ENCODE data around the gene ASB15. TPM values are rescaled to one million over a fixed set of nuclear protein-coding genes. Genes with fewer than 3 reads are reported as not detected.

The ASB15 gene
- total and polyA plus RNA-seq, 3 experiments from 2014 or later, result 0.03 TPM; not detected in 2

DNA sequence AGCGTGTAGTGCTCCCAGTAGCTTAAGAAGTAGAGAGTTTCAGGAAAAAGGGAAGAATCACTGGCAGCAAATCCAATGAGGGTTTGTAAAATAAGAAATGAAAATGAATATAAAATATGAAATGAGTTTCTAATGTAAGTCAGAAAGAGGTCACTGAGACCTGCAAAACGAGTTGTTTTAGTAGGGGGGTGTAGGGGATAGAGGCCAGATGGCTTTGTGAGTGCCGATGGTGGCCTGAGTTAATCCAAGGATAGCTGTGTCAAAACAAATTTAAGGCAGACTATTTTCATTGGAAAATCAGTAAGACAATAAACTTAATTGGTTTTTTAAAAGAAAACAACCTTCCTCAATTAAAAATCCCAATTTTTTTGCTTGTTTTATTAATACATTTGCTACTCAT is 745 bp upstream of the ASB15 start:
- Mint-ChIP-seq H3K9me3 (no peaks in the 10 kb centered on the region), H3K4me3 (no peak overlapping the region), H3K27me3 (peaks cover 8 to 35% of the 10 kb centered on the region in 2 donors), H3K36me3 (no peaks in the 10 kb centered on the region), H3K4me1 (no peaks in the 10 kb centered on the region), H3K27ac (no peak overlapping the region)
- no peaks in the 10 kb centered on the region for H3K4me1 ChIP-seq (ENCODE audit: insufficient read depth, low read length)
- ChIA-PET POLR2A (no interaction called here), CTCF (no interaction called here)
- no peaks in the 10 kb centered on the region for H3K36me3 ChIP-seq (ENCODE audit: insufficient read depth, low read length)
- no peaks in the 10 kb centered on the region for H3K27me3 ChIP-seq (ENCODE audit: insufficient read depth, low read length, poor library complexity, severe bottlenecking)
- no peak for DNase-seq
- H3K27ac ChIP-seq (ENCODE audit: low read depth, low read length), result no peak overlapping the region
- H3K9me3 ChIP-seq (ENCODE audit: low read length), result no peaks in the 10 kb centered on the region
- no peak overlapping the region for H3K4me3 ChIP-seq (ENCODE audit: low read length)

DNA sequence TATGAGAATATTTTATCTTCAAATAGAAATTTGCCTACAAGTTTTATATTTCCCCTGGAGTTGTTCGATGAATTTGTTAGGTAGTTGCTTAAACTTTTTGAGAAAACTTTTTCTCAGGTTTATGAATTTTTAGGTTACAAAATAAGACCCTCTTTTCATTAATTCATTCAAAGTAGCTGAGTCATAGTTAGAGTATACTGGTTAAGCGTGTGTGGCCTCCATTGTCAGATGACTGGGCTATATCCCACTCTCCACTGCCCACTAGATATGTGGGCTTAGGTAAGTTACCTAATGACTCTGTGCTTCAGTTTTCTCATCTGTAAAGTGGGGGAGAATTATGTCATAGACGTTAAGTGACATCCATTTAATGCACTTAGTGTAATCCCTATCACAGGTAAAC is 1.0 kb downstream of the ASB15 start:
- Mint-ChIP-seq H3K4me1 (no peaks in the 10 kb centered on the region), H3K4me3 (no peak overlapping the region), H3K9me3 (no peaks in the 10 kb centered on the region), H3K36me3 (no peaks in the 10 kb centered on the region), H3K27ac (no peak overlapping the region), H3K27me3 (peaks cover 6 to 30% of the 10 kb centered on the region in 2 donors)
- Histone ChIP-seq H3K36me3 (ENCODE audit: insufficient read depth, low read length) (no peaks in the 10 kb centered on the region), H3K4me3 (ENCODE audit: low read length) (no peak overlapping the region), H3K27me3 (ENCODE audit: insufficient read depth, low read length, poor library complexity, severe bottlenecking) (no peaks in the 10 kb centered on the region), H3K9me3 (ENCODE audit: low read length) (no peaks in the 10 kb centered on the region), H3K4me1 (ENCODE audit: insufficient read depth, low read length) (no peaks in the 10 kb centered on the region), H3K27ac (ENCODE audit: low read depth, low read length) (no peak overlapping the region)
- ChIA-PET POLR2A (no interaction called here), CTCF (no interaction called here)
- no peak for DNase-seq

DNA sequence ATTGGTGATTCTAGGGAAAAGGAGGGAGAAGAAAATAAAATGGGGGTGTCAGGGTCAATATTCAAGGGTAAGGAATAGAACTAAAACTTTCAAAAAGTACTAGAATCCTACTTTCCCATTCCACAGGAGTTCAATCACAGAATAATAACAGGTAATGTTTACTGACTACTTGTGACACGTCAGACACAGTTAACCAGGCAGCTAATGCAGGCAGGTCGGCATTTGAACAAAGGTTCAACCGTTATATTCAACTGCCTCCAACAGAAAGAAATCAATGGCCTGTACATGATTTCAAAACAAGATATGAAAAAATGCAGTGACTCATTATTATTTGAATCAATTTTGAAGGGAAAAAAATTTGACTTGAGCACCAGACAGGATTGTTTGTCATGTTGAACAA is 3.1 kb downstream of the ASB15 start:
- Mint-ChIP-seq H3K27me3 (peaks cover 5 to 27% of the 10 kb centered on the region in 2 donors), H3K27ac (no peak overlapping the region), H3K9me3 (no peaks in the 10 kb centered on the region), H3K4me1 (no peaks in the 10 kb centered on the region), H3K4me3 (no peak overlapping the region), H3K36me3 (no peaks in the 10 kb centered on the region)
- Histone ChIP-seq H3K4me3 (ENCODE audit: low read length) (no peak overlapping the region), H3K27ac (ENCODE audit: low read depth, low read length) (no peak overlapping the region), H3K9me3 (ENCODE audit: low read length) (no peaks in the 10 kb centered on the region), H3K36me3 (ENCODE audit: insufficient read depth, low read length) (no peaks in the 10 kb centered on the region), H3K4me1 (ENCODE audit: insufficient read depth, low read length) (no peaks in the 10 kb centered on the region), H3K27me3 (ENCODE audit: insufficient read depth, low read length, poor library complexity, severe bottlenecking) (no peaks in the 10 kb centered on the region)
- CTCF ChIA-PET, result no interaction called here
- POLR2A ChIA-PET, result no interaction called here
- DNase-seq, result no peak

DNA sequence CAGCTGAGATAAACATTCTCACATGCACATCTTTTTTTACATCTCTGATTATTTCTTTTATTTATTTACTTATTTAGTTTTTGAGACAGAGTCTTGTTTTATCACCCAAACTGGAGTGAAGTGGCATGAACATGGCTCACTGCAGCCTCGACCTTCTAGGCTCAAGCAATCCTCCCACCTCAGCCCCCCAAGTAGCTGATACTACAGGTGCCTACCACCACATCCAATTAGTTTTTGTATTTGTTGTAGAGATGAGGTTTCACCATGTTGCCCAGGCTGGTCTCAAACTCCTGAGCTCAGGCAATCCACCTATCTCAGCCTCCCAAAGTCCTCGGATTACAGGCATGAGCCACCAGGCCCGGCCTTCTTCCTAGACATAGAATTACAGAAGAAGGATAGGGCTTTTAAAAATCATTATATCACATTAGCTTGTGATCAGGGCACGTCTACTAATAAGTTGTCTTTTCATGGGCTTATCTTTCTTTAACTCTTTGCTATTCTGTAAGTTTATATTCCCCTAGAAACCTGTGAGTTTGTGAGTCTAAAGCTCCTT is 5.9 kb downstream of the ASB15 start:
- no peak overlapping the region for H3K4me3 Mint-ChIP-seq

DNA sequence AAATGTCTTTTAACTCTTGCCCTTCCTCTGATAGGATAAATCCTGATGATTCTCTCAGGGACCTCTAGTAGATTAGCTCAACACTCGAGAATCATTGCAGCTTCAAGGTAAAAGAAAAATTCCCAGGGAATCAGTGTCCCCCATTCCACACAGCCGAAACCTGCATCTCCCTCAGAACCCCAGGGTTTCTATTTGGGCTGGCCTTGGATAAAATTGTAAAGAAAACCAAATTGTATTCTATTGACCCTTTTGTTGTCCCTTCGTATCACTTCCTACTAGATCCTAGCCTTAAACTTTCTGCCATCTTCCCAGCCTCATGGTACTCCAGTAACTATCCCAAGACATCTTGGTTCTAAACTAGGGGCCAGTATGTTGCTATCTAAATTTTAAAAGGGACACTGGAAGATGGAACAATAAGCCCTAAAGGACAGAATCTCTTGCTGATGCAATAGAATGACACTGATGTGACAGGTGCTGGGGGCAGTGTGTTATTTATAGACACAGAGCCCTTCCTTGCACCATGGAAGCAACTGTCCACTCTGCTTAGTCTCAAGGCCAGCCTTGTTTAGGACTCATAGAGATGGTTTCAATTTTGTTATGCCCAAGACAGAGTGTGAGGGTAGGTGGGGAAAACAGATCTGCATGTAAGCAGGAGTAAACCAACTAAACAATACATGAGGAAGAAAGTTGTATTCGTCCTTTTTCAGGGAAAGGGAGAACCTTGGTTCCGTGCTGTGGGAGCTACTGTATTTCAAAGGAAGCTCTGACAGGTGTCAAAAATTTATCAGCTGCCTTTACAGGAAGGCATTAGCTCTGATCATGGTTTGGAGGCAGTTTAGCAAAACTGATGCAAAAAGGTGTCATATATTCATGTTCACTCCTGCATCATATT is 7.6 kb downstream of the ASB15 start:
- CTCF ChIA-PET, result interaction anchor here (0.5 kb wide), 1 partner anchor 15 kb away, joined by 3 read pairs; no protein-coding TSS in a partner anchor

More for the DNA sequence above, 5.9 kb downstream of the ASB15 start:
- Mint-ChIP-seq H3K27me3 (peaks cover 8 to 31% of the 10 kb centered on the region in 2 donors), H3K4me1 (no peaks in the 10 kb centered on the region), H3K9me3 (no peaks in the 10 kb centered on the region), H3K36me3 (no peaks in the 10 kb centered on the region), H3K27ac (no peak overlapping the region)
- no peaks in the 10 kb centered on the region for H3K27me3 ChIP-seq (ENCODE audit: insufficient read depth, low read length, poor library complexity, severe bottlenecking)
- DNase-seq, result no peak
- no peak overlapping the region for H3K4me3 ChIP-seq (ENCODE audit: low read length)
- ChIA-PET POLR2A (no interaction called here), CTCF (no interaction called here)
- no peaks in the 10 kb centered on the region for H3K4me1 ChIP-seq (ENCODE audit: insufficient read depth, low read length)
- H3K36me3 ChIP-seq (ENCODE audit: insufficient read depth, low read length), result no peaks in the 10 kb centered on the region
- H3K9me3 ChIP-seq (ENCODE audit: low read length), result no peaks in the 10 kb centered on the region
- no peak overlapping the region for H3K27ac ChIP-seq (ENCODE audit: low read depth, low read length)

DNA sequence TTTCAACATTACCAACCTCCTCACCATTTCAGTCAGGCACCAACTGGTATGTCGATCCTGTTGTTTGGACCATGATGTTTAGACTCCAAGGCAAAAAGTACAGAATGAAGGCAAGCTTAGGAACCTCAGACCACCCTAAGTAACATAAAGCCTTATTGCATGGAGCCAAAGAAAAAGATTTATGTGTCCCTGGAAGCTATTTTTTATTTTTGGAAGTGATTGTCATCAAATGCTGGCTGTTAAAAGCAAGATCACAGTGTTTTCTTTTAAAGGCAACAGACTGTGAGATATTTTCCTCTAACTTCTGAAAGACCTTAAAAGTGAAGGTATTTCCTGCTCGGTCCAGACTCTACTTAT is 8.2 kb downstream of the ASB15 start:
- POLR2A ChIA-PET, result no interaction called here
- Histone ChIP-seq H3K27me3 (ENCODE audit: insufficient read depth, low read length, poor library complexity, severe bottlenecking) (no peaks in the 10 kb centered on the region), H3K36me3 (ENCODE audit: insufficient read depth, low read length) (no peaks in the 10 kb centered on the region), H3K27ac (ENCODE audit: low read depth, low read length) (no peak overlapping the region), H3K9me3 (ENCODE audit: low read length) (no peaks in the 10 kb centered on the region), H3K4me3 (ENCODE audit: low read length) (no peak overlapping the region), H3K4me1 (ENCODE audit: insufficient read depth, low read length) (no peaks in the 10 kb centered on the region)
- DNase-seq, result no peak
- H3K27ac Mint-ChIP-seq, result no peak overlapping the region
- no peaks in the 10 kb centered on the region for H3K4me1 Mint-ChIP-seq
- H3K9me3 Mint-ChIP-seq, result no peaks in the 10 kb centered on the region
- no peak overlapping the region for H3K4me3 Mint-ChIP-seq
- CTCF ChIA-PET, result interaction anchor here (0.5 kb wide), 1 partner anchor 15 kb away, joined by 3 read pairs; no protein-coding TSS in a partner anchor
- no peaks in the 10 kb centered on the region for H3K36me3 Mint-ChIP-seq
- H3K27me3 Mint-ChIP-seq, result peaks cover 9 to 34% of the 10 kb centered on the region in 2 donors

More for the DNA sequence above, 7.6 kb downstream of the ASB15 start:
- Histone ChIP-seq H3K27ac (ENCODE audit: low read depth, low read length) (no peak overlapping the region), H3K27me3 (ENCODE audit: insufficient read depth, low read length, poor library complexity, severe bottlenecking) (no peaks in the 10 kb centered on the region), H3K4me1 (ENCODE audit: insufficient read depth, low read length) (no peaks in the 10 kb centered on the region), H3K4me3 (ENCODE audit: low read length) (no peak overlapping the region), H3K36me3 (ENCODE audit: insufficient read depth, low read length) (no peaks in the 10 kb centered on the region), H3K9me3 (ENCODE audit: low read length) (no peaks in the 10 kb centered on the region)
- H3K9me3 Mint-ChIP-seq, result no peaks in the 10 kb centered on the region
- no peak overlapping the region for H3K4me3 Mint-ChIP-seq
- no peak overlapping the region for H3K27ac Mint-ChIP-seq
- no peak for DNase-seq
- peaks cover 9 to 36% of the 10 kb centered on the region in 2 donors for H3K27me3 Mint-ChIP-seq
- no peaks in the 10 kb centered on the region for H3K4me1 Mint-ChIP-seq
- POLR2A ChIA-PET, result no interaction called here
- H3K36me3 Mint-ChIP-seq, result no peaks in the 10 kb centered on the region

DNA sequence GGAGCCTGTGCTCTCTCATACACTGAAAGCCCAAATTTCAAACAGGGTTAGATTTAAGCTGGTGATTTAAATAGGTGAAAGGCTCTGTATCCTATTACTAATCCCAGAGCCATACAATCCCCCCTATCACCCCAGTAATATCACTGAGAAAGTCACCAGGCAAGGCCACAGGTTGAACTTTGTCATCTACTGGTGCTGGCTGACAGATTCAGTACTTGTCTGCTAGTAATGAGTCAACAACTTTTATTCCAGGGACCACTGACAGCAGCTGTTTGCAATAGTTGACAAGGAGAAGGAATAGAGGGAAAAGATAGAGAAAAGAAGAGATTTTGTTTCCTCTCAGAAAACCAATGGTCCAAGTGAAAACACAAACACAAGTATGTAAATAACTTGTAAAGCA is 10.4 kb downstream of the ASB15 start:
- Mint-ChIP-seq H3K9me3 (no peaks in the 10 kb centered on the region), H3K27ac (no peak overlapping the region), H3K36me3 (no peaks in the 10 kb centered on the region), H3K4me1 (no peaks in the 10 kb centered on the region), H3K4me3 (no peak overlapping the region), H3K27me3 (peaks cover 6 to 33% of the 10 kb centered on the region in 2 donors)
- Histone ChIP-seq H3K4me1 (ENCODE audit: insufficient read depth, low read length) (no peaks in the 10 kb centered on the region), H3K36me3 (ENCODE audit: insufficient read depth, low read length) (no peaks in the 10 kb centered on the region), H3K4me3 (ENCODE audit: low read length) (no peak overlapping the region), H3K27ac (ENCODE audit: low read depth, low read length) (no peak overlapping the region), H3K27me3 (ENCODE audit: insufficient read depth, low read length, poor library complexity, severe bottlenecking) (no peaks in the 10 kb centered on the region), H3K9me3 (ENCODE audit: low read length) (no peaks in the 10 kb centered on the region)
- CTCF ChIA-PET, result no interaction called here
- POLR2A ChIA-PET, result no interaction called here
- DNase-seq, result no peak

DNA sequence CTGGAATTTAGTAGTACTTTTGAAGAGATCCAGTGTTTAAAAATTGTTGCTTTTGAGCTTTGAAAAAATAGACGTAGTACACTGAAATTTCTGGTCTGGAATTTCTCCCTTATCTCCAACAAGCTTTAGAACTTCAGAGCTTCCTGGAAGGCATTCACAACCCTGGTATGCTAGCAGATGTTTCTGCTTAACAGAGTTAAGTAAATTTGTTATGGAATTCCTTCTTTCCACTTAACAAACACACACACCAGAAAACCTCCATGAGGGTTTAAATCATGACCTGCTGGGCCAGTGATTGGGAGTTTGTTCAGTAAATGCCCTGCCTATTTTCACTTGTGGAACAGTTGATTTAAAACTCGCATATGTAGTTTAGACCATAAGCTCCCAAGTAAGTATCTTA is 13.7 kb downstream of the ASB15 start:
- H3K27me3 ChIP-seq (ENCODE audit: insufficient read depth, low read length, poor library complexity, severe bottlenecking), result no peaks in the 10 kb centered on the region
- Mint-ChIP-seq H3K9me3 (no peaks in the 10 kb centered on the region), H3K27ac (no peak overlapping the region), H3K4me3 (no peak overlapping the region), H3K27me3 (peaks cover 15 to 36% of the 10 kb centered on the region in 2 donors), H3K36me3 (no peaks in the 10 kb centered on the region), H3K4me1 (no peaks in the 10 kb centered on the region)
- CTCF ChIA-PET, result no interaction called here
- H3K9me3 ChIP-seq (ENCODE audit: low read length), result no peaks in the 10 kb centered on the region
- H3K36me3 ChIP-seq (ENCODE audit: insufficient read depth, low read length), result no peaks in the 10 kb centered on the region
- no peak overlapping the region for H3K4me3 ChIP-seq (ENCODE audit: low read length)
- no peak for DNase-seq
- POLR2A ChIA-PET, result no interaction called here
- no peak overlapping the region for H3K27ac ChIP-seq (ENCODE audit: low read depth, low read length)
- H3K4me1 ChIP-seq (ENCODE audit: insufficient read depth, low read length), result no peaks in the 10 kb centered on the region
